ENCODE data around the gene C5AR1. TPM values are rescaled to one million over a fixed set of nuclear protein-coding genes. Genes with fewer than 3 reads are reported as not detected.

Gene C5AR1
- total RNA-seq, 1 donor from 2014 or later: 1.0 TPM

- Mint-ChIP-seq H3K4me1 (ENCODE audit: unreplicated experiment) (peaks cover 3% of the 10 kb centered on the region), H3K27me3 (peaks cover 6% of the 10 kb centered on the region), H3K27ac (no peak overlapping the region), H3K36me3 (no peaks in the 10 kb centered on the region), H3K9me3 (peaks cover 5% of the 10 kb centered on the region), H3K4me3 (no peak overlapping the region)
- no peak for DNase-seq (ENCODE audit: extremely low spot score, unreplicated experiment)
- no peak for TF ChIP-seq CTCF (conservative IDR thresholded peaks at IDR 0.05)
Observed at GRCh38 chr19:47303966-47304365, 5.7 kb upstream of the C5AR1 start.

GRCh38 chr19:47305309-47305751 lies 4.3 kb upstream of the C5AR1 start:
- H3K4me3 Mint-ChIP-seq: peak overlapping the region; percentile 58
- H3K9me3 Mint-ChIP-seq: peaks cover 5% of the 10 kb centered on the region
- peak; percentile 97 for TF ChIP-seq CTCF (conservative IDR thresholded peaks at IDR 0.05)
- no peaks in the 10 kb centered on the region for H3K36me3 Mint-ChIP-seq
- peaks cover 3% of the 10 kb centered on the region for H3K4me1 Mint-ChIP-seq (ENCODE audit: unreplicated experiment)
- peak; percentile 78 for DNase-seq (ENCODE audit: extremely low spot score, unreplicated experiment)
- H3K27ac Mint-ChIP-seq: peak overlapping the region; percentile 57
- peaks cover 8% of the 10 kb centered on the region for H3K27me3 Mint-ChIP-seq

GRCh38 chr19:47306303-47306702 lies 3.4 kb upstream of the C5AR1 start:
- H3K4me3 Mint-ChIP-seq: no peak overlapping the region
- peaks cover 5% of the 10 kb centered on the region for H3K9me3 Mint-ChIP-seq
- no peak for DNase-seq (ENCODE audit: extremely low spot score, unreplicated experiment)
- no peak for TF ChIP-seq CTCF (conservative IDR thresholded peaks at IDR 0.05)
- H3K4me1 Mint-ChIP-seq (ENCODE audit: unreplicated experiment): peaks cover 3% of the 10 kb centered on the region
- peaks cover 15% of the 10 kb centered on the region for H3K27me3 Mint-ChIP-seq
- H3K27ac Mint-ChIP-seq: no peak overlapping the region
- H3K36me3 Mint-ChIP-seq: no peaks in the 10 kb centered on the region

- no peaks in the 10 kb centered on the region for H3K36me3 Mint-ChIP-seq
- H3K4me1 Mint-ChIP-seq (ENCODE audit: unreplicated experiment): peaks cover 3% of the 10 kb centered on the region
- peaks cover 5% of the 10 kb centered on the region for H3K9me3 Mint-ChIP-seq
- DNase-seq (ENCODE audit: extremely low spot score, unreplicated experiment): no peak
- H3K27me3 Mint-ChIP-seq: peaks cover 15% of the 10 kb centered on the region
- TF ChIP-seq CTCF (conservative IDR thresholded peaks at IDR 0.05): no peak
- H3K4me3 Mint-ChIP-seq: no peak overlapping the region
- H3K27ac Mint-ChIP-seq: peak overlapping the region; percentile 69
Observed at GRCh38 chr19:47309038-47309437, 623 bp upstream of the C5AR1 start.

GRCh38 chr19:47310323-47310722 lies 662 bp downstream of the C5AR1 start:
- peaks cover 6% of the 10 kb centered on the region for H3K9me3 Mint-ChIP-seq
- no peak for TF ChIP-seq CTCF (conservative IDR thresholded peaks at IDR 0.05)
- no peaks in the 10 kb centered on the region for H3K36me3 Mint-ChIP-seq
- peaks cover 2% of the 10 kb centered on the region for H3K4me1 Mint-ChIP-seq (ENCODE audit: unreplicated experiment)
- no peak for DNase-seq (ENCODE audit: extremely low spot score, unreplicated experiment)
- H3K27me3 Mint-ChIP-seq: peaks cover 15% of the 10 kb centered on the region
- no peak overlapping the region for H3K4me3 Mint-ChIP-seq
- H3K27ac Mint-ChIP-seq: no peak overlapping the region

- Mint-ChIP-seq H3K9me3 (peaks cover 6% of the 10 kb centered on the region), H3K27me3 (peaks cover 18% of the 10 kb centered on the region), H3K4me3 (no peak overlapping the region), H3K4me1 (ENCODE audit: unreplicated experiment) (no peaks in the 10 kb centered on the region), H3K36me3 (no peaks in the 10 kb centered on the region), H3K27ac (peak overlapping the region; percentile 75)
- TF ChIP-seq CTCF (conservative IDR thresholded peaks at IDR 0.05): no peak
- no peak for DNase-seq (ENCODE audit: extremely low spot score, unreplicated experiment)
Observed at GRCh38 chr19:47310819-47311218, 1.2 kb downstream of the C5AR1 start.
